Endothelial cell of umbilical vein (primary cell): ENCODE measurements around the gene TK2. TPM values are rescaled to one million over a fixed set of nuclear protein-coding genes. Genes with fewer than 3 reads are reported as not detected.

Experiments
- BruUV-seq: library from RNA; stranded (reverse); fragments of 400-500 nt; replicated peaks from 2 replicates; lab custom pipeline; 2021; lab: Mats Ljungman, UMichigan
- CTCF ChIA-PET: fragments of 300-600, 350-600 bp; sonication (Branson Sonifier 250); formaldehyde crosslinking; loops from one replicate; lab custom pipeline; 2021; ENCODE audit warnings: antibody characterized with exemption, inconsistent platforms; lab: Charles Lee
- POLR2A ChIA-PET: fragments of 300-600, 350-600 bp; sonication (Branson Sonifier 250); formaldehyde crosslinking; loops from one replicate; lab custom pipeline; 2021; ENCODE audit warnings: antibody characterized with exemption, inconsistent platforms; lab: Charles Lee
- DNase-seq: peaks from one replicate; pipeline ENCODE4 v3.0.0-alpha.2; 2011; ENCODE audit warnings: low read depth, low spot score
- FAIRE-seq: peaks from 2 replicates; lab custom pipeline; 2011; peaks lifted over from hg19 to GRCh38; lab: Jason Lieb, UNC
- H2AFZ ChIP-seq: 2 replicates; pipeline ENCODE4 v1.6.0; 2012; ENCODE audit warnings: low read depth, low read length, control low read depth, inconsistent platforms
- H3K27ac ChIP-seq: 2 replicates; pipeline ENCODE4 v1.5.1; 2011; ENCODE audit warnings: low read depth, mild to moderate bottlenecking, control low read depth, low read length, moderate library complexity; ENCODE audit not compliant: insufficient read depth
- H3K27me3 ChIP-seq, 2 experiments: 2 replicates each; pipeline versions ENCODE4 v1.6.0 to v1.6.1; 2011; ENCODE audit warnings: low read length in 2 of 2, mixed read lengths in 1 of 2; ENCODE audit not compliant: control insufficient read depth in 2 of 2, insufficient read depth in 2 of 2
- H3K36me3 ChIP-seq, 2 experiments: 2 replicates in 1 of 2; 3 replicates in 1 of 2; pipeline ENCODE4 v1.5.1; 2011; ENCODE audit warnings: low read length in 2 of 2, mild to moderate bottlenecking in 1 of 2, moderate library complexity in 1 of 2; ENCODE audit not compliant: control insufficient read depth in 2 of 2, insufficient read depth in 2 of 2; ENCODE audit errors: extremely low read depth in 1 of 2
- H3K4me1 ChIP-seq: 3 replicates; pipeline ENCODE4 v1.5.1; 2011; ENCODE audit warnings: mild to moderate bottlenecking, low read length; ENCODE audit not compliant: control insufficient read depth, insufficient read depth; ENCODE audit errors: extremely low read depth
- H3K4me2 ChIP-seq: 2 replicates; pipeline ENCODE4 v1.6.1; 2011; ENCODE audit warnings: low read length, control low read depth, mixed read lengths; ENCODE audit not compliant: insufficient read depth
- H3K4me3 ChIP-seq, 3 experiments: fragments of 200-600 bp in 1 of 3; sonication (generic), shearing (Covaris generic) in 1 of 3; replicated peaks in 1 of 3; 2 replicates each; pipeline ENCODE4 v1.5.1; 2011 to 2016; ENCODE audit warnings: control low read depth in 3 of 3, low read length in 3 of 3, mild to moderate bottlenecking in 2 of 3, inconsistent platforms in 1 of 3, low read depth in 1 of 3, moderate library complexity in 1 of 3; ENCODE audit not compliant: insufficient read depth in 1 of 3
- H3K79me2 ChIP-seq: 2 replicates; pipeline ENCODE4 v1.6.0; 2012; ENCODE audit warnings: low read length, inconsistent platforms; ENCODE audit not compliant: control insufficient read depth, insufficient read depth
- H3K9ac ChIP-seq: replicated peaks from 2 replicates; pipeline ENCODE3; 2011; ENCODE audit warnings: low read length, control low read depth; ENCODE audit not compliant: insufficient read depth; ENCODE audit errors: extremely low read depth
- H3K9me1 ChIP-seq: replicated peaks from 3 replicates; pipeline ENCODE4 v1.6.0; 2011; ENCODE audit warnings: mild to moderate bottlenecking, low read length; ENCODE audit not compliant: control insufficient read depth, insufficient read depth; ENCODE audit errors: extremely low read depth
- H3K9me3 ChIP-seq: replicated peaks from 2 replicates; pipeline ENCODE4 v1.5.1; 2012; ENCODE audit warnings: low read length, inconsistent platforms; ENCODE audit not compliant: control insufficient read depth, insufficient read depth
- H4K20me1 ChIP-seq: replicated peaks from 2 replicates; pipeline ENCODE3; 2011; ENCODE audit warnings: mild to moderate bottlenecking, low read length; ENCODE audit not compliant: control insufficient read depth, insufficient read depth; ENCODE audit errors: extremely low read depth
- CTCF ChIP-seq, 2 donors: IDR thresholded peaks; 1 replicate in 1 of 2; 2 replicates in 1 of 2; pipeline ENCODE4 v1.5.1; 2011; ENCODE audit warnings: low read length in 2 of 2, mild to moderate bottlenecking in 2 of 2, moderate library complexity in 2 of 2, control low read depth in 1 of 2, inconsistent platforms in 1 of 2, low read depth in 1 of 2; ENCODE audit not compliant: insufficient read depth in 1 of 2; ENCODE audit errors: extremely low read depth in 1 of 2
- EZH2 ChIP-seq: IDR thresholded peaks from 2 replicates; pipeline ENCODE4 v1.6.1; 2012; ENCODE audit warnings: borderline replicate concordance, low read depth, mild to moderate bottlenecking, moderate library complexity, low read length, inconsistent platforms; ENCODE audit not compliant: severe bottlenecking
- FOS ChIP-seq: IDR thresholded peaks from 2 replicates; pipeline ENCODE4 v1.6.1; 2011; ENCODE audit warnings: mild to moderate bottlenecking, low read length, moderate library complexity, borderline replicate concordance; ENCODE audit not compliant: insufficient read depth
- GATA2 ChIP-seq: IDR thresholded peaks from 2 replicates; pipeline ENCODE4 v1.7.0; 2011; ENCODE audit warnings: low read depth, mild to moderate bottlenecking, moderate library complexity, mixed read lengths, low read length; ENCODE audit not compliant: insufficient read length, insufficient read depth
- JUN ChIP-seq: IDR thresholded peaks from 2 replicates; pipeline ENCODE4 v1.6.1; 2011; ENCODE audit warnings: borderline replicate concordance, low read depth; ENCODE audit not compliant: insufficient read length, insufficient read depth
- MAX ChIP-seq: IDR thresholded peaks from 2 replicates; pipeline ENCODE4 v1.6.1; 2011; ENCODE audit not compliant: insufficient read depth, insufficient read length
- MYC ChIP-seq: IDR thresholded peaks from one replicate; pipeline ENCODE4 v1.6.1; 2011; ENCODE audit warnings: mild to moderate bottlenecking, low read depth, low read length
- POLR2A ChIP-seq: IDR thresholded peaks from 2 replicates; pipeline ENCODE4 v1.6.1; 2012; ENCODE audit warnings: low read depth, mild to moderate bottlenecking, control low read depth, low read length
- POLR2AphosphoS5 ChIP-seq: IDR thresholded peaks from 2 replicates; pipeline ENCODE4 v1.6.1; 2012; ENCODE audit warnings: low read depth, mild to moderate bottlenecking, control low read depth, low read length, moderate library complexity; ENCODE audit not compliant: insufficient read depth
- dilution Hi-C: fragments of 300-500 bp; cut with MboI; formaldehyde crosslinking; loops from one replicate; pipeline ENCODE4 v1.15.0; 2019; ENCODE audit warnings: low sequenced_read_pairs; ENCODE audit not compliant: extremely low pct_ligation_motif_present
- intact Hi-C: fragments of 100-400 bp; cut with micrococcal nuclease; formaldehyde crosslinking; loops from one replicate; pipeline ENCODE4 v1.10.0; 2022
- polyA plus RNA-seq, 4 experiments: library from polyadenylated mRNA; depleted of rRNA in 3 of 4; stranded (reverse) in 3 of 4; unstranded in 1 of 4; fragments of >200 nt; gene quantifications; 2 replicates each; pipeline versions ENCODE4 v1.2.1 to v1.2.3, GENCODE V29; 2011 to 2012; ENCODE audit warnings: missing spikeins in 1 of 4
- total RNA-seq: library from RNA; stranded (reverse); gene quantifications from 2 replicates; pipeline ENCODE4 v1.2.3, GENCODE V29; 2021

Gene TK2
- total and polyA plus RNA-seq, 2 donors (not counting 3 experiments of a cell fraction or from before 2014, with no cell fraction given): 12.1 to 25.2 TPM

- ChIA-PET POLR2A (no interaction called here), CTCF (interaction anchor here (0.6 to 2.3 kb wide), 12 partner anchors 9 to 115 kb away, joined by 3 to 10 read pairs (median 6); partner anchors contain the start of genes CKLF and CMTM3)
- H4K20me1 ChIP-seq: no peaks in the 10 kb centered on the region
- DNase-seq (peak; percentile 81), FAIRE-seq (peak; percentile 83)
- H3K9me1 ChIP-seq: no peaks in the 10 kb centered on the region
- no peaks in the 10 kb centered on the region for H3K27me3 ChIP-seq
- no peaks in the 10 kb centered on the region for H3K79me2 ChIP-seq
- H3K4me2 ChIP-seq: peak overlapping the region; percentile 56
- intact Hi-C loops: no loop called here
- TF ChIP-seq EZH2: no peak
- no peak for TF ChIP-seq MAX
- TF ChIP-seq MYC: no peak
- TF ChIP-seq POLR2A: no peak
- TF ChIP-seq GATA2: no peak
- TF ChIP-seq FOS: no peak
- TF ChIP-seq CTCF (IDR thresholded peaks at IDR 0.05; ENCODE audit: extremely low read depth in 1 of 2, insufficient read depth in 1 of 2, low read depth in 1 of 2, low read length in 2 of 2): no peak
- no peak for TF ChIP-seq POLR2AphosphoS5
- no peak for TF ChIP-seq JUN
- no peak overlapping the region for H3K4me3 ChIP-seq
- dilution Hi-C loops: no loop called here
- H2AFZ ChIP-seq: peak overlapping the region; percentile 7
- H3K4me1 ChIP-seq: peaks cover 72% of the 10 kb centered on the region
- no peak overlapping the region for H3K9ac ChIP-seq
- BruUV-seq: no TSS peak
- peak overlapping the region; percentile 62 for H3K27ac ChIP-seq
- no peaks in the 10 kb centered on the region for H3K36me3 ChIP-seq
- H3K9me3 ChIP-seq: no peaks in the 10 kb centered on the region
These were observed 27.8 kb downstream of the TK2 start for GRCh38 chr16:66521951-66522771.
